Measurements from ENCODE around the gene MYO1D.
A peak's percentile ranks its signal among the peaks of the same experiment; 100 is the strongest.
"Not testable (repeated sequence)": the region's sequence is repeated elsewhere in the genome, so short reads cannot be mapped to it uniquely, and the experiment has no call there.

The MYO1D gene

DNA sequence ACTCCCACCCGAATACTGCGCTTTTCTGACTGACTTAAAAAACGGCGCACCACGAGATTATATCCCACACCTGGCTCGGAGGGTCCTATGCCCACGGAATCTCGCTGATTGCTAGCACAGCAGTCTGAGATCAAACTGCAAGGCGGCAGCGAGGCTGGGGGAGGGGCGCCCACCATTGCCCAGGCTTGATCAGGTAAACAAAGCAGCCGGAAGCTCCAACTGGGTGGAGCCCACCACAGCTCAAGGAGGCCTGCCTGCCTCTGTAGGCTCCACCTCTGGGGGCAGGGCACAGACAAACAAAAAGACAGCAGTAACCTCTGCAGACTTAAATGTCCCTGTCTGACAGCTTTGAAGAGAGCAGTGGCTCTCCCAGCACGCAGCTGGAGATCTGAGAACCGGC is 10.5 kb upstream of the MYO1D start:
- not testable (repeated sequence) for DNase-seq

DNA sequence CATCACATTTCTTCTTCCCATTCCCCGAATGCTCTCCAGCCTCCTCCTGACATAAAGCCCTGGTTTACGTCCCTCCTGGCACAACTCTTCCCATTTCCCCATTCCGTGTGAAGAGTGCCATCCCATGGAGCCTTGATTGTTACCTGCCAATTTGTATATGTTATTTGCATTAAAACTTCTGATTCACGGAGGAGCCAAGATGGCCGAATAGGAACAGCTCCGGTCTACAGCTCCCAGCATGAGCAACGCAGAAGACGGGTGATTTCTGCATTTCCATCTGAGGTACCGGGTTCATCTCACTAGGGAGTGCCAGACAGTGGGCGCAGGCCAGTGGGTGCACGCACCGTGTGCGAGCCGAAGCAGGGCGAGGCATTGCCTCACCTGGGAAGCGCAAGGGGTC is 10.0 kb upstream of the MYO1D start:
- DNase-seq = not testable (repeated sequence)

DNA sequence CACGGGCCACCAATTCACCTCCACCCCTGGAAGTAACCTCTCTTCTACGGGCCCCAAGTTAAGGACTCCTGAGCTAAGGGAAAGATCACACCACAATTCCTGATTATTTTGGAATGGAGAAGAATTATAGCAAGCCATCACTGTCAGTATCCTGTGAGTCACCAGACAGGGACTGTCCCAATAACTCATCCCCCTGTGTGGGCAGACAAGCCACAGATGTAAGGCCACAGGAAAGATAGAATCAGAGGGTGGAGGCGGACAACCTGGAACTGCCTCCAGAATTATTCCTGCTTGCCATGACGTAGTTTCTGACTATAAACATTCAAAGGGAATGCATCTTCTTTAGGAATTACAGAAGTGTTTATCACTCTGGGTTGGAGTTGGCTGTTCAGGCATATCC is 5.8 kb upstream of the MYO1D start:
- peak; percentile 26 for DNase-seq

DNA sequence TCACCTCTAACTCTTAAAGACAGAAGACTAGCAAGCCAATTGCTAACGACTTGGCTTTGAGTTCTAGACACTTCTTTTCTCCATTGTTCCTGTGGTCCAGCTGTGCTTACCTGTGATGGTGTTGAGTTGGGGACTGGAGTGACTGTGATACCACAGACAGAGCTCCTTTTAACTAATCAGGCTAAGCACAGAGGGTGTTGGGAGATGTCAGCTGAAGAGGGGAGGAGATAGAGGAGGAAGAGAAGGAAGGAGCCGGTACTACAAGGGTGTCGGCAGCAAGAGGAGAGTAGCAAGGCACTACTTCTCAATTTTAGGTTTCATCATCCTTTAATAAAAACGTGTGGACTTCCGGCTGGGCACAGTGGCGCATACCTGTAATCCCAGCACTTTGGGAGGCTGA is 5.1 kb upstream of the MYO1D start:
- no peak for DNase-seq

DNA sequence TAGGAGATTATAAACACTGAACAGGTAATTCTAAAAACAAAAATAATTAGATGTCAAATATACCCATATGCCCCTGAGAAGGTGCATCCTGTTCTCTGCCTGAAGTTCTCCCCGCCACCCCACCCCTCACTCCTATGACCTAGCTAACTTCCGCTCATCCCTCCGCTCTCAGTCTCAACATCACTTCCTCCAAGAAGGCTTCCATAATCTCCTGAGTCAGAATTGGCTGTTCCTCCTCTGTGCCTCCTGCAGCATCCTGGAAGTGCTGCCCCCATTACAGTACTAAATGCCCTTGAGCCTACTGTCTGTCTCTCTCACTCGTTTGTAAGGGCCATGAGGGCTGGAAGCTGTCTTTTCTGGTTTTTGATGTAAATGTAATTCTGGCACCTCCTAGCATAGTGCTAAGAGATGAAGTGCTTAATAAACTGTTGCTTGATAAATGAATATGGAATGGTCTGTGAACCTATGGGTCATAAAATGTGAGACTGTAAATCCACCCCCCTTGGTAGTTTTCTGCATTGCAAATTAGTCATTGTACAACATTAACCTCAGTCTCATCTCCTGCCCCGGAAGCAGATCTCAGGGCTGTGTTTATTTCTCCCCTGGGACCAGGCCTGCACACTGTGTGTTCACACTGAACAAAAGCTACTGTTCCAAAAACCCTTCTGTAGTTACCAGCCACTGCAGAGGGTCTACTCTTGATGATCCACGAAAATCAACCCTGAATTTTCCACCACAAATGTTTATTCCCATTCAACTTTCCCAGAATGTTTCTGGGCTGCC is 3.9 kb upstream of the MYO1D start:
- DNase-seq = no peak

DNA sequence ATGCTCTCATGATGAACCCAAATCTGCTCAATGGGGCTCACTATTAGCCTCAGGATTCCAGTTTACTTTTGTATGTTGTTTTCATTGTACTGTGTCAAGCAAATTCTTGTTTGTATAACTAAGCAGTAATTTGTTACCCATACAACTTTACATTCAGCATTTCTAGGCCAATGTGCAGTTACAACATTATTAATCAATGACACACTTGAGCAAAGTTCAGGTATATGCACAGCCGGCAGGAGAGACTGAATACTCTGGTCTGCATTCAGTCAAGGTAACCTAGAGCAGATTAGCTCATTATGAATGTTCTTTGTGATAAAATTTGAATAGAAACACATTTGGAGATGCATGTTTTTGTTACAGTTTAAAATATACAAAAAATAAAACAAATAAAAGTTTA is 2.2 kb upstream of the MYO1D start:
- no peak for DNase-seq

DNA sequence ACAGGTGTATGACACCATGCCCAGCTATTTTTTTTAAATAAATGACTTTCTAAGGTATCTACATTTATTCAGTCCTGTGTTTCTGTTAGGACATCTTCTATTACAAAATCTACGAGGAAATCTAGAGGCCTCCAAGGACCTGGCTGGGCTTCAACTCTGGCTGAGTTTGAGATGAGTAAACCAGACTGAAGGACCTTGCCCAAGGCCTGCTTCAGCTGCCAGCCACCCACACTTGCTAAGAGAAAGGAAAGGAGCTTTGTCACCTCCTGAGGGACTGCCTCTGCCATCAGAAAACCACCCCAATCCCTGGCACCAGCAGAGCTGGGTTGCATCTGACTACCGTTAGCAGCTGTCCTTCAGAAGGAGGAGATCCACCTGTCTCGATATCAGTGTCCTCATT is 1.3 kb upstream of the MYO1D start:
- peak; percentile 9 for DNase-seq

DNA sequence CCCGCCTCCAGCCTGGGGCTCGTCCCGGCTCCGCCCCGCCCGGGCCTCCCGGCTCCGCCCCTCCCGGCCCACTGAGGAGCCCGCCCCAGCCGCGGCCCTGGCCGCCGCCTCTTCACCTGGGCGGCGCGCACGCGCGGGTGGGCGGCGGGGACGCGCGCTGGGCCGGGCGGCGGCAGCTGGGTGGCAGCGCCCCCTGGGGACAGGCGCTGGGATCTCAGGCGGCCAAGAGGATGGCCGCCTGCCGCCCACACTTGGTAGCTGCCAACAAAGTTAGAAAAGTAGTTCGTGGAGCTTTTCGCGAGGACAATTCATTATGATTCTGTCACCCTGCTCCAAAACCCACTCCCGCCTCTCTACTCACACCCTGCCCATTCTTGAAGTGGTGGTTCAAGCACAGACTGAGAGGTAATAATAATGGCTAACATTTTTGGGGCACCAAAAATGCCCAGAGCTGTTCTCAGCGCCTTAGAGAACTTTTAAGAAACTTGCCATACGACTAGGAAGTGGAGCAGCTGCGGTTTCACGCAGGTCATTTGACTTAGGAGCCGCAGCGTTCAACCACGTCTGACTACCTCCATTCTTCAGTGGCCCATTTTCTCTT is 340 bp upstream of the MYO1D start:
- peak; percentile 93 for DNase-seq

DNA sequence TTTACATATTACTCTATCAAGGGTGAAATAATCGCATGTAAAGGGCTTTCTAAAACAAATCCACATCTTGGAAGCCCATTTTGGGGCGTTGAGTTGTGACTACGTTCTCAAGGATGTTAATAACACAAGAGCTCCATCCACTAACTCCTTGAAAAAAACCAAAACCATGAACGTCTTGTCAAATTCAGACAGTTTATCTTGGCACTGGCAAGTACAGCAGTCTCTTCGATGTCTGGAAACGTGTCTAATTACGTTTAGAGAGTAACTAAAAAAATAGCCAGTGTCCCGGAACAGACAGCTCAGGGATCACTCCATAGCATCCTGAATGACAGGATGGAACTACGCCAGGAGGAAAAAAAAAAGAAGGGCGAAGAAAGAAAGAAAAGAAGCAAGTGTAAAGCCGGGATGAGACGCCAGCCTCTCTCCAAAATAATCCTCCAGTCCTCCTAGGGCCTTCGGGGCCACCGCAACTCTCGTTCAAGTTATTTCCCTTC is 954 bp downstream of the MYO1D start:
- DNase-seq = no peak

DNA sequence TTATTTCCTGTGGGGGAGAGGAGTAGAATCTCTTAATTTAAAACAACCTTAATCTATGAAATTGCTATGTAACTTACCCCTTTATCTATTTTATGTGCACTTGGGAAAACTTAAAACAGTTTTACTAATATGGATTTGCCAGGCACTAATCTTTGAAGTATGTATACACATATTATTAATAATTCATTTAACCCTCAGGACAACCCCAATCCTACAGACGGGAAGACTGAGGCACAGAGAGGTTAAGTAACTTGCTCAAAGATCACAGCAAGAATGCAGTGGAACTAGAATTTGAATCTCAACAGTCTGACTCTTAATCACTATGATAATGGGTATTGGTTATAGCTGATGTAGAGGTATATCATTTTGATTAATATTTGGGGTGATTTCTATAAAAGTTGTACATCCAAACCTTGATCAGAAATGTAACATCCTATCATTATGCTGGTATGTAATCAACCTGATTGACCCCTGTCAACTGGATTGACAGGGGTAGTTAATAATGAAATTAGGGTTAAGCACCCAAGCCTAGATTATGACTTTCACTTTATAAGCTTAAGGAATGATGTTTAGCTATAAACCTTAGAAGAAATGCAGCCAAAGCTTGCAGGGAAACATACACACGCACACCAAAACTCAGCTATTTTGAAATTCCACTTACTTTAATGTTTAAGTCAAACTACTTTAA is 1.6 kb downstream of the MYO1D start:
- no peak for DNase-seq

DNA sequence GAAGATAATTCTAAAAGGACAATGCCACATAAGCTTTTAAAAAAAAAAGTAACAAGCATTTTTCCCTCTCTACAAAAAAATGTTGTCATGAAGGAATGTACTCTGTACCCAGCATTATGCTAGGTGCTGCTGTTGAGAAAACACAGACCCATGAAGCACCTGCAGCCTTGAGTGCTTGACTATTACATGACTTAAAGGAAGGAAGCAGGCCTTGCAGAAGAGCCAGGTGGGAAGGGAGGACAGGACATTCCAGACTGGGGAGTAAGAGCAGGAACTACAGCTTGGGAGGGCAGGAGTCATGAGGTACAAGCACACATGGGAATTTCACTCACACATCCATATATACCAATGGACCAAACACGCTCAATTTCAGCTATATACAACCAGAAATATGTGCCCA is 3.8 kb downstream of the MYO1D start:
- DNase-seq = no peak

DNA sequence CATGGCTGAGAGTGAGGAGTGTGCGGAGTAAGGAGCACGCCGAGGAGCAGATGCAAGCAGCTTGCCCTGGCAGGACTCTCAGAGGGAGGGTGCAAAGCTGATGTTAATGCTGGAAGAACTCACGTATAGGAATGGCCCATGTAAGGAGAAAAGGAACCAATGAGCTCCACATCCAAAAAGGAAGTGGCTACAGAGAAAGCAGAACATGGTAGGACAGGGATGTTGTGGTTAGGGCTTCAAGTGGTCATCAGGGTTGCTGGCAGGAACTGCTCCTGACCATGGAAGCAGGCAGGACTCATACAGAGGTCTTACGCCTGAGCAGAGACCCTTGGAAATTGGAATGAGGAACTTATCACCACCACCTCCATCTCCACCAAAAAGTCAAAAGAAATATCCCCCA is 5.2 kb downstream of the MYO1D start:
- DNase-seq = no peak

DNA sequence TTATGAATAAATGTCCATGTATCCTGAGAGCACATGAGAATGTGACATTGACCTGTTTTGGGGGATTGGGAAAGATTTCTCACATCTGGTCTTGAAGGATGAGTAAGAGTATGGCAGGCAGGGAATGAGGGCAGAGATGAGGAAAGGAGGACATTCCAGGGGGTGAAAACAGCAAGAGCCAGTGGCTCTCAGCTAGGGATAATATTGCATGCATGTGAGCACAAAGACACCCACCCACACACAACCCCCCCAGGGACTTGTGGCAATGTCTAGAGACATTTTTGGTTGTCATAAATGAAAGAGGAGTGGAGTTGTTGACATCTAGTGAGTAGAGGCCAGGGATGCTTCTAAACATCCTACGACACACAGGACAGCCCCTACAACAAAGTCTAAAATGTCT is 6.0 kb downstream of the MYO1D start:
- DNase-seq = no peak

DNA sequence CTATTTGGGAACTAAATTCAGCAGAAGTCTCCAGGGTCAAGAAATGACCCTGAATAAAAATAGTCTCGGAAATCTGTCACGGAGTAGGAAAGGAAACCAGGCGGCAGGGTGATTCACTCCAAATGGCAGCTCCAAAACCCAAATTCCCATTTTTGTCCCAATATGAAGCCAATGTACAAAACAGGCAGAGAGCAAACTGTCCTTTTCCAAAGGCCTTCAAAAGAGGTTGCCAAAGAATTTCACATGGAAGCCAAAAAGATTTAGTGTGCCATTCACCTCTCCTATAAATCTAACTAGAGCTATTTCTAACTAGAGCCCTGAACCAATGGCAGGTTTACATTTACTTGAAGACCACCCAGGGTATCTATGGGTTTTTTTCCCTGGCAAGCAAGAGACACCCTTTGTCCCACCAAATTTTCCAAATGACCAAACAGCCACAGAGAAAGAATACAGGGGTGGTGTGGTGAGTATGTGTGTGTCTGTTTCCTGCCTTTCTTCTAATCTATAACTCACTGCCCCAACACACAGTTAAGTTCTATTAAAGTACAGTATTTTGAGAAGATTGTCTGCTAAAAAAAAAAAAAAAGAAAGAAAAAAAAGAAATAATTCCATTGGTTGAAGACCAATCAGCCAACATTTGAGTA is 6.8 kb downstream of the MYO1D start:
- DNase-seq = no peak

DNA sequence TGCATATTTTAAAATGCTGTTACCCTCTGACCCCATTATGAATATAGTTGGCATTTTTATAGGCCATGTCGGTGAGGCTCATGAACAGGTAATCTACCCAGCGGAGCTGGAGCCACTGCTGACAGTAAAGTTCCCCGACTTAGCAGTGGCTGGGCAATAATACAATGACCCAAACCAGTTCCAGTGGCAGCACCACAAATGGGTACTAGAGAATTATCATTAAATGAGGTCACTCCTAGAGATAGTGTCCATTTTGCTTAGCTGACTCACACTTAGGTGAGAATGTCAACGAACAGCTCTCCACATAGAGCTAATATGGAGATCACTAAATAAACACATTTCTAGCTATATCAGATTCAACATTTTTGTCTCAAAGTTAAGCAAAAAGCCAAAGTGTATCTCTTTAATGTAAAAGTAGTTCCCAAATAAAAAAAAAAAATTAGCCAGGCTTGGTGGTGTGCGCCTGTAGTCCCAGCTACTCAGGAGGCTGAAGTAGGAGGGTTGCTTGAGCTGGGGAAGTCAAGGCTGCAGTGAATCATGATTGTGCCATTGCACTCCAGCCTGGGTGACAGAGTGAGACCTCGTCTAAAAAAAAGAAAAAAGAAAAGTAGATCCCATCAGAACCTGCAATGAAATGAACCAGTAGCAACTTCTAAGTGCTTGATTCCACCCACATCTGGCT is 7.4 kb downstream of the MYO1D start:
- DNase-seq = no peak

DNA sequence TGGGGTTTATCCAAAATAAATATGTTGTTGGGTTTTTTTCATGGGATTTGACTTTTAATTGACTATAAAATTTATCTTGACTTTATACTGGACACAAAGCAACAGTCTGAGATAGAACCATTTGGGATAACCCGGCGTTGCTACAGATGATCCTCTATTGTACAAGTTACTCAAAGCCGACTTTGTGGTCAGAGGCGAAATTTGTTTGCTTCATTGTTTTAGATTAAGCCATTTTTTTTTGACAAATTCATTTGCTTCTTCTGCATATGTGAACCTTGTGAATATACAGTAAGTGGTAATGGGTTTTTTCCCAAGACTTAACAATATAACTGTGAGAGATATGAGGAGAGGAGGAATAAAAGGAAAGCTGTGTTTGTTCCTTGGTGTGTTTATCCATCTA is 11.8 kb downstream of the MYO1D start:
- no peak for DNase-seq

DNA sequence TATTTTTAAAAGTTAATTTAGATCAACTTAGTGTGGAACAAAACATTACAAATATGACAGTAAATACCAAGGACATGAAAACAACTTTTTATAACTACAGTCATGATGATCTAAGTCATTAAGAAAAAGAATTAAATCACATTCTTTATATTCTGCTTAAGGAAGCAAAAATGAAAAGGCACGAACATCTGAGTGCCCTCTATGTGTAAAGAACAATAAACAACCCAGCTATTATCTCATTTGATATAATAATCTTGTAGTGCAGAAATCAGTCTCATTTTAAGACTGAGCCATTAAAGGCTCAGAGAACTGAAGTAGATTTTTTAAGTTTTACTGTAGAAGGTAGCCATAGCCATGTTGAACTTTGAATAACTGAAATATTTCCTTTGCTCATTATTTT is 13.4 kb downstream of the MYO1D start:
- no peak for DNase-seq

DNA sequence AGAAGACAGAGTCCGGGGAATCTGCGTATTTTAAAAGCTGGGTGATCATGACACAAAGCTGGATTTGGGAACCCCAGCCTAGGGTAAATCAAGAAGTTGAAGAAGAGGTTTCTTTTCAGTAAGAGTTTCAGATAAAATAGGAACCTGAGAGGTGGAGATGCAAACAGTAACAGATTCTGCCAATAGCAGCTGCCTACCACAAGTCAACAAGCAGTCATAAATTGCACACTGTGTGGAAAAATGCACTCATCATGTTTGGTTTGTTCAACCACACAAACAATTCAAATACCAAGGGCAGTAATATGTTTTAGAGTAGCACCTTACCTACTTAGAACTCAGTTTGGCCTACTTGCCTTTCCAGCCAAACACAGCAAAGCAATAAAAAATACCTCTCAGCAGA is 14.0 kb downstream of the MYO1D start:
- DNase-seq = no peak

DNA sequence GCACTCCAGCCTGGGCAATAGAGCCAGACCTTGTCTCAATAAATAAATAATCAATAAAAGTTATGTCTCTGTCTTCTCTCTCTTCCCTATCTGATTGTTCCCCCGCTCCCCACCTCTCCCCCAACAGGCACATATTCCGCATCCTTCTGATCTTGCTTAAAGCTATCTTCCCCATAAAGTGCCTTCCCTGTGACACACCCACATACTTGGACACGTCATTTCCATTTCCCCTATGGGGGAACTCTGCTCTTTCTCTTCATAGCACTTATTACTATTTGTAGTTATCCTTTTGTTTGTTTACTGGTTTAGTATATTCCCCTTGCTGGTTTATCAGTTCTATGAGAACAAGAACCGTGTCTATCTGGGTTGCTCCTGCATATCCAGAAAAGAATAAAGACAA is 14.9 kb downstream of the MYO1D start:
- DNase-seq = no peak

DNA sequence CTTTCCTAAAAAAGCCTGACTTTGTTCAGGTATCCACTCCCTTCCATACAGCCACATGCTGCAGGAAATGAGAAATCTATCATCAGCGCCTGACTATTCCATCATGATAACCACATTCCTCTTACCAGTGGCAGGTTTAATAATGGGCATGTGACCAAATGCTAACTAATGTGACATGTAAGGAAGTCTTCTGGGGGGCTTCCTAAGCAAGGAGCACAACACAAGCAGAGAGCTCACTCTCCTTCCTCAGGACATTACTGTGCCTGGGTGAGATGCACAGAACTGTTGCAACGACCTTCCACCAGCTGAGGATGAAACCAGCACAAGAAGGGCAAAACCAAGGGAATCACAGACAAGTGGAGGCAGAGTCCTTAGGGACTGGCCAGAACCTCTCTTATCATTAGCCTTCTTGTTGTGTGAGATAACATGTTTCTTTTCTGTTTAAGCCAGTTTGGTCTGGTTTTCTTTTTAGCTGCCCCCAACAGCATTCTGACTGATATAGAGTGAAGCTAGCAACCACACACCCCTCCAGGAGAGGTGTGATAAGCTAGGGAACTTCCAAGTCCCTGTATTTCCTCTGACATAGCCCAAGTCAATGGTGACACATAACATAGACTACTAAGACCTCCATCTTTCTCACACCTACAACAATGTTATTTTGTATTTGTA is 16.9 kb downstream of the MYO1D start:
- DNase-seq = peak; percentile 12

DNA sequence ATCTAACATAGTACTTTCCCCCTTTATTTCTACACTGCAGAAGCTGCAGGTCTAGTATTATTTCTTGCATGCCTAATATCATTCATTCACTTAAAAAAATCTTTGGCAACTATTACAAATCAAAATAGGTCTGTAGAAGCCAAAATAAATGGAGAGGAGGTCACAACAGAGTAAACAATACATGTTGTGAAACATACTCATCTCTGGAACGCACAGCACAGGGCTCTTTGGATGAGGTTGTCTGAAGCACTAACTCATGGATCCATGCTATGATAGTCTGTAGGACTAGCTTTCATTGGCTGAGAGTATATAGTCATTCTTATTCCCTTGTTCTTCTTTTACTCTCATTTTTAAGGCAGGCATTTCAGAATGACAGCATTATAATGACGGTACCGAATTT is 21.3 kb downstream of the MYO1D start:
- no peak for DNase-seq

DNA sequence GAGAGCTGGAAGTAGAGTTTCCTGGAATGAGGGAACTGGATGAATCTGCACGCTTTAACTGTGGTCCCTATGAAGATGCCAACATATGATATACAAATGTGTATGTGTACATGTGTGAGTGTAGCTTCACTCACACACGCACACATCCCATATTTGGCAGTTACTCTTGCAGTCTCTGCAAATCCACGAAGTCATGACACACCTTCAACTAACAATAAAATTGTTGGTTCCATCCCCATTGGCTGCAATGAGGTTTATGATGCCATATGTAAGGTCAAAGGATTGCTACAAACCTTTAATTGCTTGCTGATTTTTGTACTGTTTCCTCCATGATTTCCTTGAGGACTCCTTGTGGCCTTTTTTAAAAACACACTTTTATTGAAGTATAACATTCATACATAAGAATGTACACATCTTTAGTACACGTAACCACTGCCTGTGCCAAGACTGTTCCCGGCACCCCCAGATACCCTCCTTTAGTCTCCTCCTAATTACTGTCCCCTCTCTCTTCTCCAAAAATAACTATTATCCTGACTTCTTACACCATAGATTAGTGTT is 22.0 kb downstream of the MYO1D start:
- no peak for DNase-seq
